NB4 (cell line): Measurements from ENCODE around the gene AHCY.
A peak's percentile ranks its signal among the peaks of the same experiment; 100 is the strongest.
"Not testable (repeated sequence)": the region's sequence is repeated elsewhere in the genome, so short reads cannot be mapped to it uniquely, and the experiment has no call there.

ENCODE experiments used
- DNase-seq: peaks from one replicate; pipeline ENCODE4 v3.0.0; 2010; ENCODE audit warnings: low read depth
- H3K4me3 ChIP-seq: one replicate; pipeline ENCODE4 v1.5.1; 2011; ENCODE audit warnings: mild to moderate bottlenecking, low read depth, low read length, moderate library complexity
- MAX ChIP-seq: IDR thresholded peaks from 2 replicates; pipeline ENCODE4 v1.6.1; 2011; ENCODE audit warnings: low read depth, low read length
- MYC ChIP-seq: IDR thresholded peaks from 2 replicates; pipeline ENCODE4 v1.6.1; 2011; ENCODE audit warnings: low read depth, low read length
- POLR2A ChIP-seq: IDR thresholded peaks from 2 replicates; pipeline ENCODE4 v1.6.1; 2011; ENCODE audit warnings: mild to moderate bottlenecking; ENCODE audit not compliant: insufficient read length; ENCODE audit errors: extremely low read depth
- TF ChIP-seq, protein P1 (sequence below): IDR thresholded peaks from one replicate; pipeline ENCODE4 v1.5.1; 2012; ENCODE audit warnings: low read depth, low read length

AHCY gene

GRCh38 chr20:34302723-34303533 is at the start of gene AHCY:
Gene AHCY (minus strand): TSS chr20:34303355. CDS start chr20:34303270, 85 bp downstream.
- peak; percentile 97 for TF ChIP-seq MYC
- TF ChIP-seq POLR2A = peak; percentile 80
- TF ChIP-seq, protein P1, sequence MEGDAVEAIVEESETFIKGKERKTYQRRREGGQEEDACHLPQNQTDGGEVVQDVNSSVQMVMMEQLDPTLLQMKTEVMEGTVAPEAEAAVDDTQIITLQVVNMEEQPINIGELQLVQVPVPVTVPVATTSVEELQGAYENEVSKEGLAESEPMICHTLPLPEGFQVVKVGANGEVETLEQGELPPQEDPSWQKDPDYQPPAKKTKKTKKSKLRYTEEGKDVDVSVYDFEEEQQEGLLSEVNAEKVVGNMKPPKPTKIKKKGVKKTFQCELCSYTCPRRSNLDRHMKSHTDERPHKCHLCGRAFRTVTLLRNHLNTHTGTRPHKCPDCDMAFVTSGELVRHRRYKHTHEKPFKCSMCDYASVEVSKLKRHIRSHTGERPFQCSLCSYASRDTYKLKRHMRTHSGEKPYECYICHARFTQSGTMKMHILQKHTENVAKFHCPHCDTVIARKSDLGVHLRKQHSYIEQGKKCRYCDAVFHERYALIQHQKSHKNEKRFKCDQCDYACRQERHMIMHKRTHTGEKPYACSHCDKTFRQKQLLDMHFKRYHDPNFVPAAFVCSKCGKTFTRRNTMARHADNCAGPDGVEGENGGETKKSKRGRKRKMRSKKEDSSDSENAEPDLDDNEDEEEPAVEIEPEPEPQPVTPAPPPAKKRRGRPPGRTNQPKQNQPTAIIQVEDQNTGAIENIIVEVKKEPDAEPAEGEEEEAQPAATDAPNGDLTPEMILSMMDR = no peak
- peak; percentile 84 for TF ChIP-seq MAX
- DNase-seq = peak; percentile 99

DNA sequence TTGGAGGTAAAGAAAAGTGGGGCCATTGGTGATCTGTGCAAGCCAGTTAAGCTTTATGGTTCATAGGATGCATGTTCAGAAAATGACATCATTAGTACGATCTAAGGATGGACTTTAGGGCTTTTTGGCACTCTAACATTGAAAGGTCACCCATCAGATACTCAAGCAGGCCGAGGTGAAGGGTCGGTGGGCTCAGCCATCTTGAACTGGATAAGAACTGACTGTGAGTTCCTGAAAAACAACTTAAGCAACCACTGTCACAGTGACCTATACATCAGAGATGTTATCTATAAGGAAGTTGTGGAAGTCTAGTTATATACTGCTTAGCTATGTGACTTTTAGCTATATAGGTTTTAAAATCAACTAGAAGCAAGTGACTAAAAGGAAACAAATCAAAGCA is 46.9 kb upstream of the AHCY start:
- TF ChIP-seq MAX = no peak
- no peak for TF ChIP-seq MYC
- TF ChIP-seq POLR2A = no peak
- TF ChIP-seq, protein P1 = no peak
- DNase-seq = peak; percentile 79
- no peak overlapping the region for H3K4me3 ChIP-seq

More at GRCh38 chr20:34302723-34303533, at the start of gene AHCY:
- H3K4me3 ChIP-seq = peak within 1 kb of the TSS; percentile 77

- TF ChIP-seq MYC = no peak
- no peak for TF ChIP-seq POLR2A
- TF ChIP-seq, protein P1 = no peak
- no peak for TF ChIP-seq MAX
- no peak overlapping the region for H3K4me3 ChIP-seq
- no peak for DNase-seq
Measured at GRCh38 chr20:34347571-34347970, 44.4 kb upstream of the AHCY start.

- H3K4me3 ChIP-seq, DNase-seq: not testable (repeated sequence)
Measured at GRCh38 chr20:34346533-34346865, 43.3 kb upstream of the AHCY start.

DNA sequence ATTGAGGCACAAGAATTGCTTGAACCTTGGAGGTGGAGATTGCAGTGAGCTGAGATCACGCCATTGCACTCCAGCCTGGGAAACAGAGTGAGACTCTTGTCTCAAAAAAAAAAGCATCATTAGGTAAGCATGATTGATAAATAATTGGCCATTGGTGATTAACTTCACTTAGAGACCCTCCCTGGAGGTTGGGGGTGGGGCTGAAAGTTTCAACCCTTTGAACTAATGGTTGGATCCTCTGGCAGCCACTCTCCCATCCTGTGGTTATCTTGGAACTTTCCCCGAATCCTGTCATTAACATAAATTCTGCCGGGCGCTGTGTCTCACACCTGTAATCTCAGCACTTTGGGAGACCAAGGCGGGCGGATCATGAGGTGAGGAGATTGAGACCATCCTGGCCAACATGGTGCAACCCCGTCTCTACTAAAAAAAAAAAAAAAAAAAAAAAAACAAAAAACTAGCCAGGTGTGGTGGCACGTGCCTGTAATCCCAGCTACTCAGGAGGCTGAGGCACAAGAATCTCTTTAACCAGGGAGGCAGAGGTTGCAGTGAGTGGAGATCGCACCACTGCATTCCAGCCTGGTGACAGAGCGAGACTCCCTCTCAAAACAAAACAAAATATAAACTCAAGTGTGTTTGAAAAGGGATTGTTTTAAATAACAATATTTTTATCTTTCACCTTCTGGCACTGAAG is 42.8 kb upstream of the AHCY start:
- DNase-seq, H3K4me3 ChIP-seq: not testable (repeated sequence)

- H3K4me3 ChIP-seq = no peak overlapping the region
- TF ChIP-seq POLR2A = no peak
- no peak for TF ChIP-seq MYC
- TF ChIP-seq, protein P1 = no peak
- no peak for DNase-seq
Measured at GRCh38 chr20:34345402-34345736, 42.2 kb upstream of the AHCY start.

DNA sequence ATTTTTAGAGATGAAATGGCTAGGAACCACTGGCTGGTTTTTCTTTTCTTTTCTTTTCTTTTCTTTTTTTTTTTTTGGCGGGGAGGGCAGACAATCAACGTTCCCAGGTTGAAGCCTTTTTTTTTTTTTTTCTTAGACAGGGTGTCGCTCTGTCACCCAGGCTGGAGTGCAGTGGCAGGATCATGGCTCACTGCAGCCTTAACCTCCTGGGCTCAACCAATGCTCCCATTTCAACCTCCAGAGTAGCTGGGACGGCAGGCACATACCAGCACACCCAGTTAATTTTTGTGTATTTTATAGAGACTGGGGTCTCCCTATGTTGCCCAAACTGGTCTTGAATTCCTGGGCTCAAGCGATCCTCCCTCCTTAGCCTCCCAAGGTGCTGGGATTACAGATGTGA is 41.1 kb upstream of the AHCY start:
- no peak for DNase-seq
- TF ChIP-seq MAX (no peak), POLR2A (no peak)
- H3K4me3 ChIP-seq = no peak overlapping the region
